HepG2 (cell line): ENCODE data around the gene ALK.

Source experiments
- BRD4 ChIP-seq: sonication (generic); formaldehyde crosslinking; IDR thresholded peaks from 2 replicates; pipeline ENCODE4 v1.4.0; 2020; ENCODE audit warnings: missing genetic modification reagents
- DMAP1 ChIP-seq: IDR thresholded peaks from 2 replicates; pipeline ENCODE4 v1.6.1; 2016
- KDM5A ChIP-seq: fragments of 200-600 bp; sonication (generic); IDR thresholded peaks from 2 replicates; pipeline ENCODE4 v1.7.0; 2018; ENCODE audit warnings: antibody characterized with exemption, mild to moderate bottlenecking, low read length, borderline replicate concordance
- NR1H2 ChIP-seq: sonication (generic); formaldehyde crosslinking; IDR thresholded peaks from 2 replicates; pipeline ENCODE4 v1.8.1; 2022; ENCODE audit warnings: low read depth, missing genetic modification reagents, borderline replicate concordance
- POLR2AphosphoS2 ChIP-seq: IDR thresholded peaks from 2 replicates; pipeline ENCODE4 v1.6.1; 2011; ENCODE audit warnings: low read depth, low read length, improper control_type of control experiment
- POLR2G ChIP-seq: fragments of 200-400 bp; formaldehyde crosslinking; IDR thresholded peaks from 2 replicates; pipeline ENCODE4 v1.6.1; 2018; ENCODE audit warnings: mild to moderate bottlenecking, low read depth, low read length, moderate library complexity
- TAF15 ChIP-seq: fragments of 200-400 bp; formaldehyde crosslinking; IDR thresholded peaks from one replicate; pipeline ENCODE4 v1.6.1; 2018; ENCODE audit warnings: mild to moderate bottlenecking, low read depth, low read length; ENCODE audit not compliant: poor library complexity, severe bottlenecking
- ZNF720 ChIP-seq: sonication (generic); formaldehyde crosslinking; IDR thresholded peaks from 2 replicates; pipeline ENCODE4 v1.4.0; 2020; ENCODE audit warnings: missing genetic modification reagents

GRCh38 chr2:29307519-29307918 lies 613.9 kb downstream of the ALK start:
- TF ChIP-seq DMAP1 (CRISPR knock-in tag) = no peak
- no peak for TF ChIP-seq NR1H2
- TF ChIP-seq KDM5A = no peak
- TF ChIP-seq ZNF720 (CRISPR knock-in tag) = no peak
- TF ChIP-seq POLR2G = no peak
- no peak for TF ChIP-seq POLR2AphosphoS2
- no peak for TF ChIP-seq TAF15
- TF ChIP-seq BRD4 (CRISPR knock-in tag) = no peak
